HepG2 (cell line): ENCODE data around the gene FRMD4A. TPM values are rescaled to one million over a fixed set of nuclear protein-coding genes. Genes with fewer than 3 reads are reported as not detected.

ENCODE experiments used
- ATF7-NPFF ChIP-seq: sonication (generic); formaldehyde crosslinking; IDR thresholded peaks from 2 replicates; pipeline ENCODE4 v1.8.1; 2023; ENCODE audit warnings: mild to moderate bottlenecking, low read depth, missing genetic modification reagents, moderate library complexity
- CEBPG ChIP-seq: IDR thresholded peaks from 2 replicates; pipeline ENCODE4 v1.6.1; 2016
- DR1 ChIP-seq: sonication (generic); formaldehyde crosslinking; IDR thresholded peaks from 2 replicates; pipeline ENCODE4 v1.8.0; 2021; ENCODE audit warnings: mild to moderate bottlenecking, missing genetic modification reagents, inconsistent platforms
- FOSL1 ChIP-seq: sonication (generic); formaldehyde crosslinking; IDR thresholded peaks from 2 replicates; pipeline ENCODE4 v1.9.0; 2021; ENCODE audit warnings: missing genetic modification reagents, borderline replicate concordance
- FOXO1 ChIP-seq: sonication (generic); formaldehyde crosslinking; IDR thresholded peaks from 2 replicates; pipeline ENCODE4 v1.4.0; 2020; ENCODE audit warnings: missing genetic modification reagents
- HMG20A ChIP-seq: IDR thresholded peaks from 2 replicates; pipeline ENCODE4 v1.6.1; 2016; ENCODE audit warnings: borderline replicate concordance
- KDM1A ChIP-seq: IDR thresholded peaks from 2 replicates; pipeline ENCODE4 v1.6.1; 2016; ENCODE audit warnings: missing compliant biosample characterization
- KDM6A ChIP-seq: IDR thresholded peaks from 2 replicates; pipeline ENCODE4 v1.6.1; 2016; ENCODE audit warnings: low read depth
- MEF2D ChIP-seq: sonication (generic); formaldehyde crosslinking; IDR thresholded peaks from 2 replicates; pipeline ENCODE4 v1.5.1; 2020; ENCODE audit warnings: mild to moderate bottlenecking, missing genetic modification reagents
- MIXL1 ChIP-seq: IDR thresholded peaks from 2 replicates; pipeline ENCODE4 v1.6.1; 2016
- NFKBIZ ChIP-seq: IDR thresholded peaks from 2 replicates; pipeline ENCODE4 v1.6.1; 2018; ENCODE audit warnings: missing genetic modification reagents, missing compliant biosample characterization
- RARG ChIP-seq: sonication (generic); formaldehyde crosslinking; IDR thresholded peaks from 2 replicates; pipeline ENCODE4 v1.4.0; 2020; ENCODE audit warnings: low read depth, mild to moderate bottlenecking, missing genetic modification reagents
- RELA ChIP-seq: sonication (generic); formaldehyde crosslinking; IDR thresholded peaks from 2 replicates; pipeline ENCODE4 v1.4.0; 2020; ENCODE audit warnings: missing genetic modification reagents
- SMARCC2 ChIP-seq: fragments of 450-650 bp; IDR thresholded peaks from 2 replicates; pipeline ENCODE4 v1.6.1; 2017; ENCODE audit warnings: antibody characterized with exemption, mild to moderate bottlenecking
- SNAI1 ChIP-seq: sonication (generic); formaldehyde crosslinking; IDR thresholded peaks from 2 replicates; pipeline ENCODE4 v1.5.0; 2020; ENCODE audit warnings: mild to moderate bottlenecking, missing genetic modification reagents, borderline replicate concordance
- SOX5 ChIP-seq: IDR thresholded peaks from 2 replicates; pipeline ENCODE4 v1.6.1; 2016; ENCODE audit warnings: borderline replicate concordance
- ZNF598 ChIP-seq: sonication (generic); formaldehyde crosslinking; IDR thresholded peaks from 2 replicates; pipeline ENCODE4 v1.5.1; 2020; ENCODE audit warnings: mild to moderate bottlenecking, missing genetic modification reagents, borderline replicate concordance
- polyA plus RNA-seq, 8 experiments: library from polyadenylated mRNA; depleted of rRNA in 3 of 8; stranded (reverse) in 7 of 8; unstranded in 1 of 8; fragments of >200 nt; fragmentation: Illumina TruSeq in 4 of 8; extraction: Trizol in 4 of 8; gene quantifications; 2 replicates each; pipeline versions ENCODE4 v1.2.1 to v1.2.3, GENCODE V29; 2011 to 2016; ENCODE audit warnings: low read depth in 4 of 8, missing spikeins in 1 of 8, mixed read lengths in 1 of 8; ENCODE audit not compliant: insufficient read depth in 1 of 8
- total RNA-seq, 5 experiments: library from RNA; depleted of rRNA; stranded (reverse); fragments of >200 nt; fragmentation: Illumina TruSeq; extraction: Trizol; gene quantifications; 2 replicates each; pipeline ENCODE4 v1.2.3, GENCODE V29; 2016; ENCODE audit warnings: low read depth in 1 of 5
- TF ChIP-seq, protein P1 (sequence below): sonication (generic); formaldehyde crosslinking; conservative IDR thresholded peaks from 2 replicates; pipeline ENCODE4 v1.8.0; 2022; ENCODE audit warnings: mild to moderate bottlenecking, moderate library complexity, missing genetic modification reagents
- TF ChIP-seq, protein P2 (sequence below): sonication (generic); formaldehyde crosslinking; IDR thresholded peaks from 2 replicates; pipeline ENCODE4 v1.4.0; 2020; ENCODE audit warnings: missing genetic modification reagents
- TF ChIP-seq, protein P3 (sequence below): fragments of 450-650 bp; IDR thresholded peaks from 2 replicates; pipeline ENCODE4 v1.6.1; 2017; ENCODE audit warnings: mild to moderate bottlenecking
- TF ChIP-seq, protein P4 (sequence below): sonication (generic); formaldehyde crosslinking; IDR thresholded peaks from 2 replicates; pipeline ENCODE4 v1.4.0; 2020; ENCODE audit warnings: missing genetic modification reagents, borderline replicate concordance

The FRMD4A gene
- total and polyA plus RNA-seq, 2 of the 13 experiments (the other 11 are each of a cell fraction or from before 2014, with no cell fraction given): 0.09 to 0.26 TPM

DNA sequence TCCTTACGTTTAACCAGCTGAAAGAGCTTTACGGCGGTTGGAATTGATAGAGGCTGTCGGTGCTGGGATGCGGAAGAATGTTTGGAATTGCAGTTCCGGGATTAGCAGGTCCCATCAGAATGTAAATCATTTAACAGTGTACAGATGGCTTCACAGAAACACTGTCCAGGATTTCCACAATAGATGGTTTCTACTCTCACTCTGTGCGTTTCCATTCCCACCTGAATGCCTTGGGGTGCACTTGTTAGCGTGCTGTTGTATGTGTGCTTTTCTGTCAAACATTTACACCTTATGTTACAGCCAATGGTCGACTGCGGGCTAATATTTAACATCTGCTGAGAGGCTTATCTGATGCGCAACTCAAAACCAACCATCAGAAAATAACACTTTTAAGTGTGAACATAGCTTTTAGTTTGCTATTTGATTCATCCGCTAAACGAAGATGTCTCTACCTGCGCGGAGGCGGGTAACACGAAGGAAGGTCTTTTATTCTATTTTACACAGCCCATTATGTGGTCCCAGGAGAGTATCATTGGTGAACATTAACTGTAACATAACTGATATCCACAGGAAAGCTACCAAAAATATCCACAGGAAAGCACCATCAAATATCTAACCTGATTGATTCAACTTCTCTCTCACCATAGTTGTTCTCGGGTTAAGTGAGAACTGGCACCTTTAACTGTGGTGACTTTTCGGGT, 564.9 kb downstream of the FRMD4A start (continued):
- TF ChIP-seq ATF7-NPFF (CRISPR knock-in tag): no peak
- TF ChIP-seq SOX5 (CRISPR knock-in tag): peak; percentile 68; the same call in 1 of the 2 replicates
- no peak for TF ChIP-seq SMARCC2
- TF ChIP-seq, protein P1, sequence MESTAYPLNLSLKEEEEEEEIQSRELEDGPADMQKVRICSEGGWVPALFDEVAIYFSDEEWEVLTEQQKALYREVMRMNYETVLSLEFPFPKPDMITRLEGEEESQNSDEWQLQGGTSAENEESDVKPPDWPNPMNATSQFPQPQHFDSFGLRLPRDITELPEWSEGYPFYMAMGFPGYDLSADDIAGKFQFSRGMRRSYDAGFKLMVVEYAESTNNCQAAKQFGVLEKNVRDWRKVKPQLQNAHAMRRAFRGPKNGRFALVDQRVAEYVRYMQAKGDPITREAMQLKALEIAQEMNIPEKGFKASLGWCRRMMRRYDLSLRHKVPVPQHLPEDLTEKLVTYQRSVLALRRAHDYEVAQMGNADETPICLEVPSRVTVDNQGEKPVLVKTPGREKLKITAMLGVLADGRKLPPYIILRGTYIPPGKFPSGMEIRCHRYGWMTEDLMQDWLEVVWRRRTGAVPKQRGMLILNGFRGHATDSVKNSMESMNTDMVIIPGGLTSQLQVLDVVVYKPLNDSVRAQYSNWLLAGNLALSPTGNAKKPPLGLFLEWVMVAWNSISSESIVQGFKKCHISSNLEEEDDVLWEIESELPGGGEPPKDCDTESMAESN (CRISPR knock-in tag): no peak
- peak; percentile 55; the same call in 1 of the 2 replicates for TF ChIP-seq KDM6A (CRISPR knock-in tag)
- no peak for TF ChIP-seq RELA
- no peak; the same call in 1 of the 2 replicates for TF ChIP-seq FOXO1 (CRISPR knock-in tag)
- TF ChIP-seq, protein P2, sequence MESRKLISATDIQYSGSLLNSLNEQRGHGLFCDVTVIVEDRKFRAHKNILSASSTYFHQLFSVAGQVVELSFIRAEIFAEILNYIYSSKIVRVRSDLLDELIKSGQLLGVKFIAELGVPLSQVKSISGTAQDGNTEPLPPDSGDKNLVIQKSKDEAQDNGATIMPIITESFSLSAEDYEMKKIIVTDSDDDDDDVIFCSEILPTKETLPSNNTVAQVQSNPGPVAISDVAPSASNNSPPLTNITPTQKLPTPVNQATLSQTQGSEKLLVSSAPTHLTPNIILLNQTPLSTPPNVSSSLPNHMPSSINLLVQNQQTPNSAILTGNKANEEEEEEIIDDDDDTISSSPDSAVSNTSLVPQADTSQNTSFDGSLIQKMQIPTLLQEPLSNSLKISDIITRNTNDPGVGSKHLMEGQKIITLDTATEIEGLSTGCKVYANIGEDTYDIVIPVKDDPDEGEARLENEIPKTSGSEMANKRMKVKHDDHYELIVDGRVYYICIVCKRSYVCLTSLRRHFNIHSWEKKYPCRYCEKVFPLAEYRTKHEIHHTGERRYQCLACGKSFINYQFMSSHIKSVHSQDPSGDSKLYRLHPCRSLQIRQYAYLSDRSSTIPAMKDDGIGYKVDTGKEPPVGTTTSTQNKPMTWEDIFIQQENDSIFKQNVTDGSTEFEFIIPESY (CRISPR knock-in tag): no peak
- no peak for TF ChIP-seq RARG (CRISPR knock-in tag)
- no peak for TF ChIP-seq FOSL1 (CRISPR knock-in tag)
- no peak; the same call in 1 of the 2 replicates for TF ChIP-seq HMG20A (CRISPR knock-in tag)
- TF ChIP-seq, protein P3, sequence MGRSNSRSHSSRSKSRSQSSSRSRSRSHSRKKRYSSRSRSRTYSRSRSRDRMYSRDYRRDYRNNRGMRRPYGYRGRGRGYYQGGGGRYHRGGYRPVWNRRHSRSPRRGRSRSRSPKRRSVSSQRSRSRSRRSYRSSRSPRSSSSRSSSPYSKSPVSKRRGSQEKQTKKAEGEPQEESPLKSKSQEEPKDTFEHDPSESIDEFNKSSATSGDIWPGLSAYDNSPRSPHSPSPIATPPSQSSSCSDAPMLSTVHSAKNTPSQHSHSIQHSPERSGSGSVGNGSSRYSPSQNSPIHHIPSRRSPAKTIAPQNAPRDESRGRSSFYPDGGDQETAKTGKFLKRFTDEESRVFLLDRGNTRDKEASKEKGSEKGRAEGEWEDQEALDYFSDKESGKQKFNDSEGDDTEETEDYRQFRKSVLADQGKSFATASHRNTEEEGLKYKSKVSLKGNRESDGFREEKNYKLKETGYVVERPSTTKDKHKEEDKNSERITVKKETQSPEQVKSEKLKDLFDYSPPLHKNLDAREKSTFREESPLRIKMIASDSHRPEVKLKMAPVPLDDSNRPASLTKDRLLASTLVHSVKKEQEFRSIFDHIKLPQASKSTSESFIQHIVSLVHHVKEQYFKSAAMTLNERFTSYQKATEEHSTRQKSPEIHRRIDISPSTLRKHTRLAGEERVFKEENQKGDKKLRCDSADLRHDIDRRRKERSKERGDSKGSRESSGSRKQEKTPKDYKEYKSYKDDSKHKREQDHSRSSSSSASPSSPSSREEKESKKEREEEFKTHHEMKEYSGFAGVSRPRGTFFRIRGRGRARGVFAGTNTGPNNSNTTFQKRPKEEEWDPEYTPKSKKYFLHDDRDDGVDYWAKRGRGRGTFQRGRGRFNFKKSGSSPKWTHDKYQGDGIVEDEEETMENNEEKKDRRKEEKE: no peak
- TF ChIP-seq CEBPG (CRISPR knock-in tag): no peak
- TF ChIP-seq ZNF598 (CRISPR knock-in tag): no peak
- TF ChIP-seq SNAI1 (CRISPR knock-in tag): no peak
- TF ChIP-seq, protein P4, sequence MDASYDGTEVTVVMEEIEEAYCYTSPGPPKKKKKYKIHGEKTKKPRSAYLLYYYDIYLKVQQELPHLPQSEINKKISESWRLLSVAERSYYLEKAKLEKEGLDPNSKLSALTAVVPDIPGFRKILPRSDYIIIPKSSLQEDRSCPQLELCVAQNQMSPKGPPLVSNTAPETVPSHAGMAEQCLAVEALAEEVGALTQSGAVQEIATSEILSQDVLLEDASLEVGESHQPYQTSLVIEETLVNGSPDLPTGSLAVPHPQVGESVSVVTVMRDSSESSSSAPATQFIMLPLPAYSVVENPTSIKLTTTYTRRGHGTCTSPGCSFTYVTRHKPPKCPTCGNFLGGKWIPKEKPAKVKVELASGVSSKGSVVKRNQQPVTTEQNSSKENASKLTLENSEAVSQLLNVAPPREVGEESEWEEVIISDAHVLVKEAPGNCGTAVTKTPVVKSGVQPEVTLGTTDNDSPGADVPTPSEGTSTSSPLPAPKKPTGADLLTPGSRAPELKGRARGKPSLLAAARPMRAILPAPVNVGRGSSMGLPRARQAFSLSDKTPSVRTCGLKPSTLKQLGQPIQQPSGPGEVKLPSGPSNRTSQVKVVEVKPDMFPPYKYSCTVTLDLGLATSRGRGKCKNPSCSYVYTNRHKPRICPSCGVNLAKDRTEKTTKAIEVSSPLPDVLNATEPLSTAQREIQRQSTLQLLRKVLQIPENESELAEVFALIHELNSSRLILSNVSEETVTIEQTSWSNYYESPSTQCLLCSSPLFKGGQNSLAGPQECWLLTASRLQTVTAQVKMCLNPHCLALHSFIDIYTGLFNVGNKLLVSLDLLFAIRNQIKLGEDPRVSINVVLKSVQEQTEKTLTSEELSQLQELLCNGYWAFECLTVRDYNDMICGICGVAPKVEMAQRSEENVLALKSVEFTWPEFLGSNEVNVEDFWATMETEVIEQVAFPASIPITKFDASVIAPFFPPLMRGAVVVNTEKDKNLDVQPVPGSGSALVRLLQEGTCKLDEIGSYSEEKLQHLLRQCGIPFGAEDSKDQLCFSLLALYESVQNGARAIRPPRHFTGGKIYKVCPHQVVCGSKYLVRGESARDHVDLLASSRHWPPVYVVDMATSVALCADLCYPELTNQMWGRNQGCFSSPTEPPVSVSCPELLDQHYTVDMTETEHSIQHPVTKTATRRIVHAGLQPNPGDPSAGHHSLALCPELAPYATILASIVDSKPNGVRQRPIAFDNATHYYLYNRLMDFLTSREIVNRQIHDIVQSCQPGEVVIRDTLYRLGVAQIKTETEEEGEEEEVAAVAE (CRISPR knock-in tag): no peak; the same call in 1 of the 2 replicates
- TF ChIP-seq KDM1A: no peak
- TF ChIP-seq MEF2D (CRISPR knock-in tag): no peak
- TF ChIP-seq MIXL1 (CRISPR knock-in tag): 0 out of 2 replicates have a peak, but pooled peaks have one; percentile 57
- no peak for TF ChIP-seq NFKBIZ (CRISPR knock-in tag)
- TF ChIP-seq DR1: no peak
